IPS-15b (cell line): ENCODE results near the gene ZSCAN18.

Source experiments
- H3K27me3 ChIP-seq: one replicate; pipeline ENCODE4 v1.6.1; 2013; ENCODE audit warnings: low read length; ENCODE audit not compliant: control insufficient read depth, insufficient read depth
- H3K36me3 ChIP-seq: one replicate; pipeline ENCODE4 v1.6.1; 2013; ENCODE audit warnings: low read length; ENCODE audit not compliant: control insufficient read depth, insufficient read depth
- H3K4me1 ChIP-seq: one replicate; pipeline ENCODE4 v1.6.1; 2013; ENCODE audit warnings: mild to moderate bottlenecking, low read length; ENCODE audit not compliant: control insufficient read depth, insufficient read depth
- H3K4me3 ChIP-seq: one replicate; pipeline ENCODE4 v1.5.1; 2013; ENCODE audit warnings: low read depth, low read length
- H3K9ac ChIP-seq: one replicate; pipeline ENCODE4 v1.6.1; 2013; ENCODE audit warnings: low read depth, mild to moderate bottlenecking, low read length
- H3K9me3 ChIP-seq: one replicate; pipeline ENCODE4 v1.6.1; 2013; ENCODE audit warnings: mild to moderate bottlenecking, low read length; ENCODE audit not compliant: control insufficient read depth, insufficient read depth

ZSCAN18 gene

GRCh38 chr19:58053480-58054156 lies 44.4 kb downstream of the ZSCAN18 start:
- Histone ChIP-seq H3K27me3 (no peaks in the 10 kb centered on the region), H3K4me3 (no peak overlapping the region), H3K9ac (no peak overlapping the region), H3K4me1 (peaks cover 4% of the 10 kb centered on the region), H3K9me3 (peaks cover 6% of the 10 kb centered on the region), H3K36me3 (no peaks in the 10 kb centered on the region)

- no peak overlapping the region for H3K9ac ChIP-seq
- H3K36me3 ChIP-seq, result no peaks in the 10 kb centered on the region
- H3K4me3 ChIP-seq, result no peak overlapping the region
- no peaks in the 10 kb centered on the region for H3K27me3 ChIP-seq
- H3K4me1 ChIP-seq, result no peaks in the 10 kb centered on the region
- H3K9me3 ChIP-seq, result peaks cover 6% of the 10 kb centered on the region
Observed at GRCh38 chr19:58052256-58052655, 45.8 kb downstream of the ZSCAN18 start.

DNA sequence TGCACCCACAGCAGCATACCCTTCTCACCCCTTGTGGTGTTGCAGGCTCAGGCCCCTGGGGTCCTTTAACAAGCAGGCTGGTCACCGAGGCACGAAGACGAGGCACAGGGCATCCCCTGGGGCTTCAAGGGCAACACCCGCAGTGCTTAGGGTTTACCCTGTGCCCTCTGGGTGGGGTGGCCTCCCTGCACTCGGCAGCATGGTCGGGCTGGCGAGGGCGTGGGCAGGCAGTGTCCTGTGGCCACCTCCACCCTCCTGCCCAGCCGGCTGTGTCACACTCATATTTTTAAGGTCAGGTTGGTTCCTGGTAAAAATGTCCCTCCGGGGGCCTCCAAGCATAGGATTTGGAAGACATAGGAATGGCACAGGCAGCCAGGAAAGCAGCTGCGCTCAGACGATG lies 50.4 kb downstream of the ZSCAN18 start:
- H3K36me3 ChIP-seq, result no peaks in the 10 kb centered on the region
- H3K27me3 ChIP-seq, result no peaks in the 10 kb centered on the region
- no peaks in the 10 kb centered on the region for H3K4me1 ChIP-seq
- H3K9me3 ChIP-seq, result peaks cover 8% of the 10 kb centered on the region
- no peak overlapping the region for H3K9ac ChIP-seq
- no peak overlapping the region for H3K4me3 ChIP-seq

DNA sequence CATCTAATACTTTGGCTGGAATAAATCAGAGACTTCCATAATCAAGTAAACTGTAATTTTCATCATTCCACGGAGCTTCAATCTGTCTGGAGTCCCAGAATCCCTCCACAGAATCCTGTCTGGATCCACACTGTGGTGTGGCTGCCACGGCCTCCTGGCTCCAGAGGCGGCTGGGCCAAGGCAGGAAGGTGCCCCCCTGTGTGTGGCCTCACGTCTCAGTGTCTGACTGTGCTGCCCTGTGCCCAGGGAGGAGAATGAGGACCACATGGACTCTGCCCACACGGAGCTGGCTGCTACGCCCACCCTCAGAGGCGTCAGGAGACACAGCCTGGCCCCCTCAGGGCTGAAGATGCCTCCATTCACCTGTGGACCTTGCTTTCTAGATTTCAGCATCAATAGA lies 51.2 kb downstream of the ZSCAN18 start:
- H3K9me3 ChIP-seq, result peaks cover 8% of the 10 kb centered on the region

DNA sequence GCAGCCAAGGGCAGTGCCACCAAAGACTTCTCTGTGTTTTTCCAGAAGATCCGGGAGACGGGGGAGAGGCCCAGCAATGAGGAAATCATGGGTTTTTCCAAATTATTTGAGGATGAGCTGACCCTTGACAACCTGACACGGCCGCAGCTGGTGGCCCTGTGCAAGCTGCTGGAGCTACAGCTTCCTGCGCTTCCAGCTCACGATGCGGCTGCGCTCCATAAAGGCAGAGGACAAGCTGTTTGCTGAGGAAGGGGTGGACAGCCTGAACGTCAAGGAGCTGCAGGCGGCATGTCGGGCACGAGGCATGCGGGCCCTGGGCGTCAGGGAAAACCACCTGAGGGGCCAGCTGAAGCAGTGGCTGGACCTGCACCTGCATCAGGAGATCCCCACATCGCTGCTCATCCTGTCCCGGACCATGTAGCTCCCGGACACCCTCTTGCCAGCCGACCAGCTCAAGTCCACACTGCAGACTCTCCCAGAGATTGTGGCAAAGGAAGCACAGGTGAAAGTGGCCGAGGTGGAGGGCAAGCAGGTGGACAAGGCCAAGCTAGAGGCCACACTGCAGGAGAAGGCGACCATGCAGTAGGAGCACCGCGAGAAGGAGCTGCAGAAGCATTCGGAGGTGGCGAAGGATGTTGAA lies 52.5 kb downstream of the ZSCAN18 start:
- Histone ChIP-seq H3K27me3 (no peaks in the 10 kb centered on the region), H3K4me3 (no peak overlapping the region), H3K9me3 (peaks cover 8% of the 10 kb centered on the region), H3K36me3 (no peaks in the 10 kb centered on the region), H3K4me1 (no peaks in the 10 kb centered on the region), H3K9ac (no peak overlapping the region)

More for the DNA sequence above, 51.2 kb downstream of the ZSCAN18 start:
- Histone ChIP-seq H3K36me3 (no peaks in the 10 kb centered on the region), H3K27me3 (no peaks in the 10 kb centered on the region), H3K9ac (no peak overlapping the region), H3K4me1 (no peaks in the 10 kb centered on the region), H3K4me3 (no peak overlapping the region)

DNA sequence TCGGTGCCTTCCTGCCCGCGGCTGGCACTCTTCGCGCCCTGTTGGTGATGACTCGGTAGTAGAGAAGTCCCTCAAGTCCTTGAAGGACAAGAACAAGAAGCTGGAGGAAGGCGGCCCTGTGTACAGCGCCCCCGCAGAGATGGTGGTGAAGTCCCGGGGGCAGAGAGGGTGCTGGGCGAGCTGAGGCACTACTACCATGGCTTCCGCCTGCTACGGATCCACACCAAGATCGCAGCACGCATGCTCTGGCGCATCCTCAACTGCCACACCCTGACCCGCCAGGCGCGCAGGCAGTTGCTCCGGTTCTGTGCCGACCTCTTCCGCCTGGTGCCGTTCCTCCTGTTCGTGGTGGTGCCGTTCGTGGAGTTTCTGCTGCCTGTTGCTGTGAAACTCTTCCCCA lies 53.1 kb downstream of the ZSCAN18 start:
- Histone ChIP-seq H3K27me3 (no peaks in the 10 kb centered on the region), H3K9ac (no peak overlapping the region), H3K36me3 (no peaks in the 10 kb centered on the region), H3K4me3 (no peak overlapping the region), H3K4me1 (no peaks in the 10 kb centered on the region), H3K9me3 (peaks cover 8% of the 10 kb centered on the region)

DNA sequence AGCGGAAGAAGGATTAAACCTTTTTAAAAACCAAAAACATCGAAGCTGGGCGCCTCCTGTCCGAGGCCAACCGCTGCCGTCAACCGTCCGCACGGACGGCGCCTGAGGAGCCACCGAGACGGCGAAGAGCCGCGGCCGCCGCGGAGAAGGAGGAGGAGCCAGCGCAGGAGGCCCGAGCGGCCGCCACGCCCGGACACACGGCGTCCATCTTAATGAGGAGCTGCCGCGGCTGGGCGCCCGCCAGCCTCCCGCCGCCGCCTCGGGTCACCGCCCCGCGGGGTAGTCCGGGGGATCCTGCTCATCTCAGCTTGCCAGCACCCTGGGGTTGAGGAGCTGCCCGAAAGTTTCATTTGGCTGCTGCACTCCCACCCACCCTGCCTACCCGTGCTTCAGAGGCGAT lies 53.6 kb downstream of the ZSCAN18 start:
- H3K9me3 ChIP-seq, result peaks cover 6% of the 10 kb centered on the region
- H3K4me1 ChIP-seq, result no peaks in the 10 kb centered on the region
- H3K9ac ChIP-seq, result no peak overlapping the region
- H3K27me3 ChIP-seq, result no peaks in the 10 kb centered on the region
- no peak overlapping the region for H3K4me3 ChIP-seq
- H3K36me3 ChIP-seq, result no peaks in the 10 kb centered on the region

DNA sequence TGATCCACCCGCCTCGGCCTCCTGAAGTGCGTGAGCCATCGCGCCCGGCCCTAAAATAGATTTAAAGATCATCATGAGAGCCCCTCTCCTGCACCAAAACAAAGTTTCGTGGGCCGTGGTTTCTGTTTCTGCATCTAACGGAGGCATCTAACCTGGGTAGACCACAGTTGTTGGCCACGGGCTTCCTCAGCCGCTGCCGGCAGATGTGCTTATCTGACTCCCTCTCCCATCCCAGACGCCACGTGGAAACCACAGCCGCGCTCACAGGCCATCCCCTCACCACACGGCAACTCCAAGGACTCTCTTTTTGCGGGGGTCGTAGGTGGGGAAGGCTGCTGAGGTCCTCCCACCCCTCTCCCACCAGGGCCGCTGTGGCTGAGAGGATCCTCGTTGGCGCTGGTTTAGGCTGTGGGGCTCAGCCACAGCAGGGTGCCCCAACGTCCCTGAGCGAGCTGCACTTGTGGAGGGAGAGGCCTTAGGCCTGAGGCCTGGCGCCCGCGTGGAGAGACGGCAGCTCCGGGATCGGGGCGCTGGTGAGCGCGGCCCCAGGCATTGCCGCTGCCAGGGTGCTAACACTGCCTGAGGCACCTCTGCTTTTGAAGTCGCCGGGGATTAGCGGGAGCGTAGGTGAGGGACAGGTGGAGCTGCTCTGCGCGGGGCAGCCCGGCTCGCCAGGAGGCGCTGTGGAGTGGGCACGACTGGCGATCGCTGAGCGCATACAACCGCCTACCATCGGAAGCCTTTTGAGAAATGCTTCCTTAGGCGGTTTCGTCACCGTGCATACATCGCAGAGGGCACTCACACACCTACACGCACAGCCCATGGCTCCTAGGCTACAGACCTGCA lies 55.3 kb downstream of the ZSCAN18 start:
- Histone ChIP-seq H3K4me3 (no peak overlapping the region), H3K9ac (no peak overlapping the region), H3K36me3 (no peaks in the 10 kb centered on the region), H3K27me3 (no peaks in the 10 kb centered on the region), H3K4me1 (no peaks in the 10 kb centered on the region), H3K9me3 (peaks cover 6% of the 10 kb centered on the region)

DNA sequence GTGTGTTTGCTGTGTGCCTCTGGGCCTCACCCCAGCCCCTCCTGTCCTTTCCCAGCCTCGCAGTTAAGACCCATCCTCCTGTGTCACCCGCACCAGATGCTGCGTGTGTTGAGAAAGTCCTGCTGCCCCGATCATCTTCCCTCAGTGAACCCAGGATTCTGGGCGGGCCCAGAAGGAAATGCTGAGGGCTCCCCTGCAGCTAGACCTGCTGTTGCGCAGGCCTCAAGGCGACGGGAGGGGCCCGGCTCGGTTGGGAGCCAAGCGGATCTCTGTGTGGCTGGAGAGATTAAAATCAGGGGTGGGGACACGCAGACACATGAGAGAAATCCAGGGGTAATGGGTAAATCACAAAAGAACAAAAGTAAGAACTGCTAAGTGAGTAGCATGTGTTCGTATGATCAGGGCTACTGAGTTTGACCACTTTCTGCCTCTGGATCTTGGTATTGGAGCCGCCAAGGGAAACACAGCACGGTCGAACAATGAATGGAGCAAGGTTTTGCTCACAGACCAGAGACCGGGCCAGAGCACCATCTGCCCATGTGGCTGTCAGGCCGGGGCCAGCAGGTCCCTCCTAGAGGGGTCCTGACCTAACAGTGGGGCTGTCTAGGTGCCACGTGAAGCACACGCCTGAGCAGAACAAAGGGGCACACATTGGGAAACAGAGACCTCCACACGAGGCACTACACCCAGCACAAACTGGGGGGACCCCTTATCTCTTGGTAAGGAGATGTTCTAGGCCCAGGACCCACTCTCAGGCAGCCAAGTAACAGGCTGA lies 57.1 kb downstream of the ZSCAN18 start:
- no peaks in the 10 kb centered on the region for H3K4me1 ChIP-seq
- H3K4me3 ChIP-seq, result no peak overlapping the region
- H3K36me3 ChIP-seq, result no peaks in the 10 kb centered on the region
- H3K9me3 ChIP-seq, result peaks cover under 1% of the 10 kb centered on the region
- H3K9ac ChIP-seq, result no peak overlapping the region
- no peaks in the 10 kb centered on the region for H3K27me3 ChIP-seq

- H3K9ac ChIP-seq, result no peak overlapping the region
- no peaks in the 10 kb centered on the region for H3K9me3 ChIP-seq
Observed at GRCh38 chr19:58038688-58039204, 59.3 kb downstream of the ZSCAN18 start.

GRCh38 chr19:58037927-58038687 lies 59.9 kb downstream of the ZSCAN18 start:
- H3K4me3 ChIP-seq, result no peak overlapping the region
- no peaks in the 10 kb centered on the region for H3K9me3 ChIP-seq

More at GRCh38 chr19:58038688-58039204, 59.3 kb downstream of the ZSCAN18 start:
- no peaks in the 10 kb centered on the region for H3K4me1 ChIP-seq
- H3K4me3 ChIP-seq, result no peak overlapping the region
- H3K36me3 ChIP-seq, result no peaks in the 10 kb centered on the region
- no peaks in the 10 kb centered on the region for H3K27me3 ChIP-seq

More at GRCh38 chr19:58037927-58038687, 59.9 kb downstream of the ZSCAN18 start:
- Histone ChIP-seq H3K27me3 (no peaks in the 10 kb centered on the region), H3K9ac (no peak overlapping the region), H3K36me3 (no peaks in the 10 kb centered on the region), H3K4me1 (no peaks in the 10 kb centered on the region)
